RKO (cell line): ENCODE data around the gene MGRN1.

Experiments
- DNase-seq: peaks from one replicate; pipeline ENCODE4 v3.0.0-alpha.2; 2016; ENCODE audit warnings: low spot score

MGRN1 gene

GRCh38 chr16:4654011-4654963, 29.7 kb downstream of the MGRN1 start:
- no peak for DNase-seq

DNA sequence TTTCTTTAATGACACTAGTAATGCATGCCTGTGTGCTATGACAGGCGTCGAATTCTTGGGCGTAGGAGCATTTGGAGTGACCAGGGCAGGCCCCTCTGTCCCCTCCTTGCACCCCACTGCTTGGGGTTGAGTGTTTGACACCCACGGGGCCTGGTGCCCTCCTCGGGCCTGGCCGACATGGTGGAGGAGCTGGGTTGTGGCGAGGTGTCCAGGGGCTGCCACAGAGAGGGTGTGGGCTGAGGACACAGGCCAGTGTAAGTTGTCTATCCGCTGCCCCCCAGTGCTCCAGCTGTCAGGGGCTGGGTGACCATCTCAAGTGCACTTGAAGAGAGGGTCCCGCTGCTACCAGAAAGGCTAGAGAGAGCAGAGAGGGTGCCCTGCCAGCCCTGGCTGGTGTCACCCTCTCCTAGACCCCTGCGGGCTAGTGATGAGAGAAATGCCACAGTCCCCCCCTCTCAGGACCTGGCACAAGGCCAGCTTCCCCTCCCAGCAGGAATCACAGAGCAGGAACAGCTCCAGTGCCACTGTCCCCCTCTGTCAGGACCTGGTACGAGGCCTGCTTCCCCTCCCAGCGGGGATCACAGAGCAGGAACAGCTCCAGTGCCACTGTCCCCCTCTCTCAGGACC, 30.5 kb downstream of the MGRN1 start:
- DNase-seq = no peak

DNA sequence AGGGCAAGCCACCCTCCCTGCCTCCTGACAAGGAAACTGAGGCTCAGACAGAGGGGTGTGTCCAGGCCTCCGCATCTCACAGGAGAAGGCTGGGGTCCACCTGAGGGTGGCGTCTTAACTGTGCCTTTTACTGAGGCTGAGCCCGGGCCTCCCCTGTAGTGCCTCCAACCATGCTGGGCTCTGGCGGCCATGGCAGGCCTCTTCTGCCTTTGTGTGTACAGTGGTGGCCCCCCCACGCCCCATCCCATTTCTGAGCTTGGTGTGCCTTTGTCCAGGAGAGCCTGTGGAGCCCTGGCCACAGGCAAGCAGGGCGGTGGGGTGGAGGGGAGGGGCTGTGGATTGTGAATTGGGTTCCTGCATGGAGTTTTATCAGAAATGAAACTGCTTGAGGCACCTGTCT, 31.2 kb downstream of the MGRN1 start:
- DNase-seq = no peak

- DNase-seq = no peak
Observed at GRCh38 chr16:4656221-4656620, 31.6 kb downstream of the MGRN1 start.

- no peak for DNase-seq
Observed at GRCh38 chr16:4656695-4657686, 32.4 kb downstream of the MGRN1 start.

DNA sequence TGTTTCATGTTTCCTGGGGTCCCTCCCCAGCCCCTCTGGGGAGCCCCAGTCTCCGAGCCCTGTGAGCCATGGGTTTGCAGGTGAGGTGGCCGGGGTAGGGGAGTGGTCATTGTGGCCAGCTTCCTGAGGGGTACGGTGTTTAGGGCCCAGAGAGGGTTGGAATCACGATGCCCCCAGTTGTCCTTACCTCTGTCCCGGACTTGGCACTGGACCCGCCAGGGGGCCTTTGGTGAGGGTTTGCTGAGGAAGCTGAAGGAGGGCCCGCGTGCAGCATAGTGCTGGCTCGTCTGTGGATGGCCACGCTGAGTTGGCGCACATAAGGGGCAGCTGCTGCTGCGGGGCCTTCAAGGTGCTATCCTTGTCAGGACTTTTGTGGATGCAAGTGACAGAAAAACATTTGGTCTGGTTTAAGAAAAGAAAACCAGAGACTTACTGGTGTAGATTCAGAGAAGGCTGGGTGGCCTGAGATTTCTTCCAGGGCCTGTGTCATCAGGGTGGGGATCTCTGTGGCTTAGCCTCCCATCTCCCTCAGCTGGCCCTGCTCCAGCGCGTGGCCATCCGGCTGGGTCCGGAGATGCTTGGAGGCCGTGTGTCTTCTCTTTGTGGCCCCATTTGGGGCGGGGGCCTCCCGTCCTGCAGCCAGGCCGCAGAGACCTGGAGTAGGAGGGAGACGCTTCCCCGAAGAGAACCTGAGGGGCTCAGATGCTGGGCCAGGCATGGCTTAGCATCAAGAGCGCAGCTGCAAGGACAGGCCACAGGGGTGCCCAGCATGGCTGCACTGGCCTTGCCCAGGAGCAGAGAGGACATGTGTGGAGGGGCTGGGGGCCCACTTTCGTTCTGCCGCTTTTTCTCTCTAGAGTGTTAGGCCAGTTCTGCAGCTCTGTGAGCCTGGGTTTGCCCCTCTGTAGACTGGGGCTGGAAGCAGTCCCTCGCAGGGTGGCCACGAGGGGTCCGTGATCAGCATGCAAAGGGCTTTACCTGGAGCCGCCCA, 35.0 kb downstream of the MGRN1 start:
- no peak for DNase-seq

DNA sequence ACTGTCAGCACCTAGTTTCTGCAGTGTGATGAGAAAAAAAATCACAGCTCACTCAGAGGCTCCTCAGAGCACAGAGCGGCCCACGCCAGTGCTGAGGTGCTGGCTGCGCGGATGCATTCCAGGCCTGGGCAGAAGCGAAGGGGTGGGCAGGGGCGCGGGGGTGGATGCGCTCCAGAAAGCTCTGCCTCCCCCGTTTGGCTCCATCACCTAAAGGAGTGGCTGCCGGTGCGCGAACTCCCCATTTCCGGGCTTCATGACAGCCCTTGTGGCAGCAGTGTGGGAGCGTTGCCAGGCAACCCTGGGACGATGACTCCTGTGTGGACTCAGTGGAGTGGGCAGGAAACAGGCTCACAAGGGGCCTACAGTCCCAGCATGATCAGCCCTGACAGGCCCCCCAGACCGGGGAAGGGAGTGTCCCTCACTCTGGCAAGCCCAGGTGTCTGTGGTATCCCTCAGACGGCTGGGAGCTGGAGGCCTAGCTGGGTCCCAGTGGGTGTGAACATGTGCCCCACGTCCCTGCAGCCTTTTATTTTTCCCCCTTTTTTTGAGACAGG, 35.9 kb downstream of the MGRN1 start:
- DNase-seq = peak; percentile 6

DNA sequence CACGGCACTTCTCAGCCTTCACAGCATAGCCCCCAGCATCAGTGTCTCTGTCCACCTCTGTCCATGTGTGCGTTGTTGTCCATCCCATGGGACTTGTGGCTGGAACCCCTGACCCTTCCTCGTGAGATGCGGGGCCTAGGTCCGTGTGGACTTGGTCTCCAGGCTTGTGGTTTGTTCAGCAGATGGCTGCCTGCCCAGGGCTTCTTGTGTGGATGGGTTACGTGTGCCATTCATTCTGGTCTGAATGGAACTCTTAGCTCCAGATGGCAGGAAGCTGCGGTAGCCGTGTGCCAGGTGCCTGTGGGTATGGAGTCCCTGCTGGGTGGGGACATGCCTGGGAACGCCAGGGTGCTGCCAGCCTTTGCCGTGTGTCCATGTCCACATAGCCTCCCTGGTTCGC, 37.0 kb downstream of the MGRN1 start:
- no peak for DNase-seq

DNA sequence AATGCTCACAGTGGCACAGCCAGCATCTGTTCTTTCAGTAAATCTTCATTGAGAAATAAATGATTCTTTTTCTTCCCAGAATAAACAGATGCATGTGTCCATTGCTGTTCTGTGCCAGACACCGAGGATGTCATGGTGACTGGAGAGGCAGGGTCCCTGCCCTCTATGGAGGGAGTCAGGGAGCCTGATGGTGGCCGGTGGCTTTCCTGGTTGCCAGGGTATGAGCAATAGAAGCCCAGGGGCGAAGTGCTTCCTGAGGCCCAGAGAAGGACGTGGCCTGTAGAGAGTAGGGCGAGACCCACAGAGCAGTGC, 38.8 kb downstream of the MGRN1 start:
- no peak for DNase-seq

DNA sequence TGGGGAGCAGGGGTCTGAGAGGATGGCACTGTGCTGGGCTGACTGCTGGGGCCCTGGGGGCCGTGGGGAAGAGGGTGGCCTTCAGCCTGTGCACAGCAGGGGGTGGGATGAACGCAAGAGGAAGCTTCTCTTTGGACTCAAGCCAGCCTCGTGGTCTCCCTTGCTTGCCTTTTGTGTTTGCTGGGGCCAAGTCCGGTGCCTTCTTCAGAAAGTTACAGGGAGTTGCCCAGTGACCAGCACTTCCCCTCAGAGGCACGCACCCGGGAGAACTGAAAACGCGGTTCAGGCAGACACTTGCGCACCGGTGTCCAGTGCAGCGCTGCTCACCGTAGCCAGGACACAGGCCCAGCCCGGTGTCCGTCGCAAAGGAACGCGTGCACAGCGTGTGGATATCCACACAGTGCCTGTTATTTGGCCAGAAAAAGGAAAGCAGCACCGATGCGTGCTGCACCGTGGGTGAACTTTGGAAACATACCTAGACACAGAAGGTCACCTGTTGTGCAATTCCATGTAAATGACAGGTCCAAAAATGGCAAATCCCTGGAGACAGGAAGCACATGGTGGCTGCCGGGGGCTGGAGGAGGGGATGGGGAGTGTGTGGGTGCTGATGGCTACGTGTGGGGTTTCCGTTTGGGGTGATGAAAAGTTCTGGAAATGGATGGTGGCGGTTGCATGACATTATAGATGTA, 39.3 kb downstream of the MGRN1 start:
- DNase-seq = no peak

GRCh38 chr16:4664538-4665418, 40.2 kb downstream of the MGRN1 start:
- DNase-seq = no peak

DNA sequence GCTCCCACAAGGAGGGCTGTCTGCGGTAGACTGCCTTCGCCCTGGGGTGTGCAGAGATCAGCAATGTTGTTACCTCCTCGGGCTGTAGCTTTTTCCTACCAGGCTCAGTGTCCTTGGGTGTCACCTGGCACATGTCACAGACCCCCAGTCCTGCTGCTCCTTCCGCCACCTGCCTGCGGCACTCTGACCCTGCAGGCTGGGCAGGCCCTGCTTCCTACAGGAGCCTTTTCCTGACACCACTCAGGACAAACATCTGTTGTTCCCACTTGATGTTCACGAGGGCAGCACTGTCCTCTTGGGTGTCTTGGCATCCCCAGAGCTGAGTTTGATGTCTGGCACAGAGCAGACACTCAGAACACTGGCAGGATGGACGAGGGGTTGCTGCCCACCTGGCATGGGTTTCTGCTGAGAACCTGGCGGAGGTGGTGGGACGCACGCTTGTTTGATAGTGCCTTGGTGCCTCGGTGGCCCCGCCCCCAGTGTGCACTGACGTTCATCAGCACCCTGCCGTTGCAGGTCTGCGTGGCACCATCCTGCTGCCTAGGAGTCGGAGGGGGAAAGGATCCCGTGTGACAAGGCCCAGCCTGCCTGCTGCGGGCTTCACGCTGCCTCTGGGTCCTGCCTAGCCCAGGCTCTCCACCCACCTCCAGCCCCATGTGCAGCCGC, 42.0 kb downstream of the MGRN1 start:
- DNase-seq = no peak

DNA sequence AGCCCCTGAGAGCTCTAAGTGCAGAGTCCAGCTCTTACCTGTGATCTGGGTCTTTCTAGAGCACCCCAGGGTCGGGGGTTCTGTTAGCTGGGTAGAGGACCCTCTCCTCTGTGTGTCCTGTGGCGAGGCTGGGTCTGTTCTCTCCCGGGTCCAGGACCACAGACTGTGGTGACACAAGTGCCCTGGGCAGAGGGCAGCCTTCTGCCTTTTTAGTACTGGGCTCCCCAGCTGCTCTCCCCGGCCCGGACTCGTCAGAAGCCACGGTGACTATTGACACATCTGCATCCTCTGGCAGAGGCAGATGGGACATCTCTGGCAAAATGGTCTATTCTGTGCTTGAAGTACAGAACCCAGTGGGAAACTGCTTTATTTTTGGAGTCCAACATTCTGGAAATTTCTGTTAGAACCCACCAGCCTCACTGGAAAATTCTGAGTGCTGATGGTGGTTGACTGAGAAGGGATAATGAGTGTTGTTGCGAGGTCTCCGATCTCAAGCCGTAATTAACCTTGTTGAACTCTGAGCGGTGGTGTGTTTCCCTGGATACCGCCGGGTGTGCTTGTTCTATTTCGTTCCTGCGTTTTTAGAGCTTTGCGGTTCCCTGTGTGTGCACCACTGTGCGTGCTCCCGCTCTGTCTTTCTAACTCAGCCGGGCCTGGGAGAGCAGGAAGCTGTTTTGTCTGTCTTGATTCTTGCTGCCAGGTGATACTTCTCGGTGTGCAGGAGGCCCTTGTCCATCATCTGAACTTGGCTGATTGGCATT, 42.8 kb downstream of the MGRN1 start:
- DNase-seq = no peak

DNA sequence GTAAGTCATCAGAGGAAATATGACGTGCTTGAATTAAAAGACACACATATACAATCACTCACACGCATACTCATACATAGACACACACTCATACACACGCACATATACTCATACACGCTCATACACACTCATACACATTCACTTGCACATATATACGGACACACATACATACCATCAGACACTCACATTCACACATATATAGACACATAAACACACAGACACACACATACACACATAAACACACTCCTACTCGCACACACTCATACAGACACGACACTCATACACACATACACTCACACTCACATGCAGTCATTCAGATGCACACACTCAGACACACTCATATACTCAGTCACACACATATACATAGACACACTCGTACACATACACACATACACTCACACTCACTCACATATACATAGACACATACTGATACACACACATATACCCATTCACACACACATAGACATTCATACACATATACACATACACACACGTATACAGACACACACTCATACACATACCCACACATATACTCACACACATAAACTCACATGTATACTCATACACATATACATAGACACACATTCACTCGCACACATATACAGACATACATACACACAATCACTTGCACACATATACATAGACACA, 43.8 kb downstream of the MGRN1 start:
- DNase-seq = no peak

DNA sequence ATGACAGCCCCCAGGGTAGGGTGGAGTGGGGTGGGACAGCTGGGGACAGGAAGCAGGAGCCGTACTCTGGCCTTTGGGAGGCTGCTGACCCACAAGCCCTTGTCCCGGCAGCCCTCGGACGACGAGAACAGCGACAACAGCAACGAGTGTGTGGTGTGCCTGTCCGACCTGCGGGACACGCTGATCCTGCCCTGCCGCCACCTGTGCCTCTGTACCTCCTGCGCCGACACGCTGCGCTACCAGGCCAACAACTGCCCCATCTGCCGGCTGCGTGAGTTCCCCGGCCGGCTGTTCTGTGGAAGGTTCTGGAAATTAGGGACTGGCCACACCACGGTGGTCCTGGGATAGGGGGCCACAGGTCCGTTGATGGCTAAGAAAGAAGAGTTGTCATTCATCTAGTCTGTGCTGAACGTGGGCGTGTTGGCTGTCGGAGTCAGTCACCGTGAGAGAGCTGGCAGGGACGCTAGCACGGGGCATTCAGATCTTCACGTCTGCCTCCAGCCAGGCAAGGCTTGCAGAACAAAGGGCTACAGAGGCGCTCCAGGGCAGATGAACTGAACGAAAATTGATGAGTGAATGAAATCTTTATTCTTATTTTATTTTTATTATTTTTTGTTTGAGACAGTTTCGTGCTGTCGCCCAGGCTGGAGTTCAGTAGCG, 48.9 kb downstream of the MGRN1 start:
- no peak for DNase-seq

- no peak for DNase-seq
Observed at GRCh38 chr16:4674926-4675530, 50.4 kb downstream of the MGRN1 start.
